IMR-90 (cell line): Measurements from ENCODE around the gene CLTCL1. TPM values are rescaled to one million over a fixed set of nuclear protein-coding genes. Genes with fewer than 3 reads are reported as not detected.
A peak's percentile ranks its signal among the peaks of the same experiment; 100 is the strongest.

Source experiments
- ATAC-seq: fragments of 200-7000 bp; cut with Tn5 transposase; 2 replicates; pipeline ENCODE4 v1.9.1; 2020; ENCODE audit warnings: low read depth, mild to moderate bottlenecking, moderate library complexity
- BruUV-seq: library from RNA; stranded (reverse); fragments of 400-500 nt; replicated peaks from 2 replicates; lab custom pipeline; 2021; lab: Mats Ljungman, UMichigan
- CTCF ChIA-PET: fragments of 300-600 bp; formaldehyde crosslinking; extraction: SDS; loops from one replicate; lab custom pipeline; 2021; ENCODE audit warnings: antibody characterized with exemption; lab: Yijun Ruan, JAX
- POLR2A ChIA-PET: fragments of 300-600 bp; sonication (Branson Sonifier 250); formaldehyde crosslinking; loops from one replicate; lab custom pipeline; 2022; ENCODE audit warnings: antibody characterized with exemption; ENCODE audit not compliant: unreplicated experiment; lab: Charles Lee
- DNase-seq: peaks from one replicate; pipeline ENCODE4 v3.0.0; 2013
- H2AFZ ChIP-seq: replicated peaks from 2 replicates; pipeline ENCODE3; 2013; ENCODE audit warnings: low read length, mild to moderate bottlenecking; ENCODE audit not compliant: poor library complexity
- H2AK5ac ChIP-seq: 2 replicates; pipeline ENCODE4 v1.6.1; 2013; ENCODE audit warnings: low read depth, low read length, inconsistent platforms
- H2AK9ac ChIP-seq: replicated peaks from 2 replicates; pipeline ENCODE3; 2013; ENCODE audit warnings: mild to moderate bottlenecking, low read depth, low read length, moderate library complexity; ENCODE audit not compliant: poor library complexity
- H2BK120ac ChIP-seq: 2 replicates; pipeline ENCODE4 v1.6.1; 2013; ENCODE audit warnings: low read depth, low read length, inconsistent platforms
- H2BK15ac ChIP-seq: 3 replicates; pipeline ENCODE4 v1.6.1; 2013; ENCODE audit warnings: low read depth, low read length, inconsistent platforms
- H2BK20ac ChIP-seq: 2 replicates; pipeline ENCODE4 v1.6.1; 2013; ENCODE audit warnings: low read depth, mild to moderate bottlenecking, inconsistent platforms, low read length, moderate library complexity
- H2BK5ac ChIP-seq: 2 replicates; pipeline ENCODE4 v1.6.1; 2013; ENCODE audit warnings: mild to moderate bottlenecking, low read depth, low read length, inconsistent platforms; ENCODE audit not compliant: poor library complexity, severe bottlenecking
- H3K14ac ChIP-seq: replicated peaks from 2 replicates; pipeline ENCODE4 v1.6.1; 2013; ENCODE audit warnings: low read depth, low read length, inconsistent platforms
- H3K18ac ChIP-seq: 2 replicates; pipeline ENCODE4 v1.6.1; 2013; ENCODE audit warnings: low read depth, low read length, control low read depth
- H3K23ac ChIP-seq: 2 replicates; pipeline ENCODE4 v1.6.1; 2013; ENCODE audit warnings: low read depth, low read length, inconsistent platforms
- H3K27ac ChIP-seq: 2 replicates; pipeline ENCODE4 v1.5.1; 2013; ENCODE audit warnings: mild to moderate bottlenecking, control low read depth, low read length; ENCODE audit not compliant: insufficient read depth
- H3K27me3 ChIP-seq: 2 replicates; pipeline ENCODE4 v1.6.1; 2013; ENCODE audit warnings: low read length; ENCODE audit not compliant: control insufficient read depth, insufficient read depth
- H3K36me3 ChIP-seq: 2 replicates; pipeline ENCODE4 v1.6.1; 2013; ENCODE audit warnings: low read length, mixed read lengths; ENCODE audit not compliant: control insufficient read depth, insufficient read depth
- H3K4ac ChIP-seq: 2 replicates; pipeline ENCODE4 v1.6.1; 2013; ENCODE audit warnings: low read depth, low read length, inconsistent platforms
- H3K4me1 ChIP-seq: 2 replicates; pipeline ENCODE4 v1.6.1; 2013; ENCODE audit warnings: low read length, mixed read lengths; ENCODE audit not compliant: control insufficient read depth, insufficient read depth
- H3K4me2 ChIP-seq: 2 replicates; pipeline ENCODE4 v1.6.1; 2013; ENCODE audit warnings: low read depth, mild to moderate bottlenecking, control low read depth, low read length, moderate library complexity
- H3K4me3 ChIP-seq: 2 replicates; pipeline ENCODE4 v1.5.1; 2013; ENCODE audit warnings: low read depth, mild to moderate bottlenecking, control low read depth, low read length, moderate library complexity; ENCODE audit not compliant: insufficient read depth
- H3K56ac ChIP-seq: 2 replicates; pipeline ENCODE4 v1.6.1; 2013; ENCODE audit warnings: low read length, inconsistent platforms; ENCODE audit not compliant: insufficient read depth; ENCODE audit errors: extremely low read depth
- H3K79me1 ChIP-seq, 2 experiments: 2 replicates each; pipeline ENCODE4 v1.6.1; 2013; ENCODE audit warnings: low read length in 2 of 2, inconsistent platforms in 1 of 2, low read depth in 1 of 2
- H3K9ac ChIP-seq: 2 replicates; pipeline ENCODE4 v1.6.1; 2013; ENCODE audit warnings: low read depth, low read length, control low read depth
- H3K9me1 ChIP-seq: 2 replicates; pipeline ENCODE4 v1.6.1; 2013; ENCODE audit warnings: low read length, inconsistent platforms; ENCODE audit not compliant: insufficient read depth
- H3K9me3 ChIP-seq: 2 replicates; pipeline ENCODE4 v1.6.1; 2013; ENCODE audit warnings: low read length; ENCODE audit not compliant: control insufficient read depth, insufficient read depth
- H4K20me1 ChIP-seq: 2 replicates; pipeline ENCODE4 v1.6.1; 2013; ENCODE audit warnings: low read length, inconsistent platforms; ENCODE audit not compliant: insufficient read depth
- H4K5ac ChIP-seq: 2 replicates; pipeline ENCODE4 v1.6.1; 2013; ENCODE audit warnings: mild to moderate bottlenecking, low read depth, low read length, control low read depth
- H4K8ac ChIP-seq, 2 experiments: 2 replicates each; pipeline ENCODE4 v1.6.1; 2013; ENCODE audit warnings: low read depth in 2 of 2, low read length in 2 of 2, control low read depth in 1 of 2, inconsistent platforms in 1 of 2
- H4K91ac ChIP-seq: 2 replicates; pipeline ENCODE4 v1.6.1; 2013; ENCODE audit warnings: low read depth, low read length, inconsistent platforms; ENCODE audit not compliant: insufficient read depth
- MAFK ChIP-seq: IDR thresholded peaks from 2 replicates; pipeline ENCODE4 v1.6.1; 2012; ENCODE audit warnings: low read depth, low read length, improper control_type of control experiment
- RFX5 ChIP-seq: IDR thresholded peaks from 2 replicates; pipeline ENCODE4 v1.8.0; 2012; ENCODE audit warnings: low read depth, mild to moderate bottlenecking, low read length, moderate library complexity
- WGBS, 2 experiments: methylation state at CpG; one replicate each; pipeline versions ENCODE4 v1.1.5 to v1.1.7; 2013; ENCODE audit warnings: missing lambda C conversion rate in 2 of 2; ENCODE audit not compliant: insufficient read length in 1 of 2; ENCODE audit errors: extremely low coverage in 2 of 2; 5-methylcytosine and 5-hydroxymethylcytosine counted together
- dilution Hi-C: fragments of 300-500 bp; cut with HindIII; formaldehyde crosslinking; loops from one replicate; pipeline ENCODE4 v1.14.3; 2018; ENCODE audit warnings: low sequenced_read_pairs; ENCODE audit not compliant: unreplicated experiment
- in situ Hi-C: fragments of 300-500 bp; cut with MboI; formaldehyde crosslinking; loops from 3 replicates; pipeline ENCODE4 v1.14.3; 2019; ENCODE audit warnings: low sequenced_read_pairs, inconsistent platforms, mixed read lengths
- intact Hi-C: fragments of 100-400 bp; cut with micrococcal nuclease; formaldehyde crosslinking; loops from 2 replicates; pipeline ENCODE4 v1.10.0; 2022
- polyA plus RNA-seq, 3 experiments: library from polyadenylated mRNA; depleted of rRNA; stranded (reverse); fragments of >200 nt; gene quantifications; 2 replicates each; pipeline ENCODE4 v1.2.3, GENCODE V29; 2012; ENCODE audit warnings: low replicate concordance in 1 of 3
- total RNA-seq: library from RNA; depleted of rRNA; stranded (reverse); fragments of >200 nt; gene quantifications from 2 replicates; pipeline ENCODE4 v1.2.3, GENCODE V29; 2012

Gene CLTCL1
- total and polyA plus RNA-seq, 2 of the 4 experiments (the other 2 are of a cell fraction), result 6.2 to 8.1 TPM

- Histone ChIP-seq H3K23ac (no peak overlapping the region), H3K4me3 (no peak overlapping the region), H3K9me3 (no peaks in the 10 kb centered on the region), H2BK120ac (no peak overlapping the region), H3K18ac (no peak overlapping the region), H4K20me1 (no peaks in the 10 kb centered on the region), H2AK5ac (no peak overlapping the region), H3K27ac (no peak overlapping the region), H3K4me1 (no peaks in the 10 kb centered on the region), H3K9me1 (peaks cover 11% of the 10 kb centered on the region), H2AFZ (no peak overlapping the region), H3K36me3 (peaks cover 9% of the 10 kb centered on the region; the same call in 1 of the 2 replicates), H2BK15ac (no peak overlapping the region), H3K9ac (no peak overlapping the region), H3K4ac (no peak overlapping the region), H4K8ac (no peak overlapping the region), H2AK9ac (no peak overlapping the region), H2BK20ac (no peak overlapping the region), H3K14ac (no peak overlapping the region), H4K5ac (no peak overlapping the region), H3K4me2 (no peak overlapping the region), H3K27me3 (no peaks in the 10 kb centered on the region), H3K79me1 (no peaks in the 10 kb centered on the region), H4K91ac (no peak overlapping the region), H3K56ac (no peak overlapping the region), H2BK5ac (no peak overlapping the region)
- dilution Hi-C loops, result no loop called here
- TF ChIP-seq MAFK, result 0 out of 2 replicates have a peak, but pooled peaks have one; percentile 6
- TF ChIP-seq RFX5, result no peak
- in situ Hi-C loops, result no loop called here
- ATAC-seq (no peak), DNase-seq (no peak)
- ChIA-PET POLR2A (no interaction called here), CTCF (no interaction called here)
- WGBS, 2 experiments, result 90% methylated on average over 2 of the region's 6 CpGs; no CpG with 5 or more reads in 1 of the 2 experiments
- BruUV-seq, result no TSS peak
- intact Hi-C loops, result no loop called here
Observed at GRCh38 chr22:19193879-19194278, 97.6 kb downstream of the CLTCL1 start.
